K562 (cell line): ENCODE data around the gene RNASE2. TPM values are rescaled to one million over a fixed set of nuclear protein-coding genes. Genes with fewer than 3 reads are reported as not detected.

Experiments used
- ATAC-seq: fragments of 200-7000 bp; cut with Tn5 transposase; 3 replicates; pipeline ENCODE4 v1.9.1; 2020; ENCODE audit warnings: moderate library complexity
- BruUV-seq: library from RNA; stranded (reverse); fragments of 400-500 nt; replicated peaks from 2 replicates; lab custom pipeline; 2021; lab: Mats Ljungman, UMichigan
- CTCF ChIA-PET: fragments of 300-600 bp; formaldehyde crosslinking; extraction: SDS; loops from one replicate; lab custom pipeline; 2021; ENCODE audit warnings: low intra/inter-chr PET ratio; lab: Yijun Ruan, JAX
- POLR2A ChIA-PET: fragments of 300-600, 350-650 bp; sonication (Branson Sonifier 250); formaldehyde crosslinking; extraction: SDS; loops from one replicate; lab custom pipeline; 2021; ENCODE audit warnings: antibody characterized with exemption, inconsistent platforms; lab: Yijun Ruan, JAX
- DNase-seq, 4 experiments: peaks; one replicate each; pipeline versions ENCODE4 v3.0.0 to v3.0.0-alpha.2; 2011 to 2018; ENCODE audit warnings: low spot score in 3 of 4, mixed read lengths in 3 of 4; ENCODE audit errors: extremely low read depth in 1 of 4
- FAIRE-seq: peaks from 2 replicates; lab custom pipeline; 2011; peaks lifted over from hg19 to GRCh38; lab: Jason Lieb, UNC
- H2AFZ ChIP-seq: 2 replicates; pipeline ENCODE4 v1.6.0; 2011; ENCODE audit warnings: low read depth, low read length, control low read depth, inconsistent platforms
- H3K27ac ChIP-seq: fragments of 200-600 bp; 3 replicates; pipeline ENCODE4 v1.8.0; 2011; ENCODE audit warnings: low read depth, mild to moderate bottlenecking, control low read depth, inconsistent platforms, low read length, moderate library complexity, mixed read lengths; ENCODE audit errors: extremely low read depth
- H3K27me3 ChIP-seq, 2 experiments: fragments of 300-600 bp in 1 of 2; 2 replicates in 1 of 2; 3 replicates in 1 of 2; pipeline versions ENCODE4 v1.6.0 to v1.8.0; 2011; ENCODE audit warnings: inconsistent platforms in 2 of 2, low read length in 2 of 2, mild to moderate bottlenecking in 1 of 2, mixed read lengths in 1 of 2, moderate library complexity in 1 of 2; ENCODE audit not compliant: control insufficient read depth in 2 of 2, insufficient read depth in 2 of 2
- H3K36me3 ChIP-seq: fragments of 300-600 bp; 3 replicates; pipeline ENCODE4 v1.8.0; 2011; ENCODE audit warnings: mild to moderate bottlenecking, low read length, inconsistent platforms; ENCODE audit not compliant: control insufficient read depth, insufficient read depth
- H3K4me1 ChIP-seq, 2 experiments: fragments of 200-600 bp in 1 of 2; replicated peaks in 1 of 2; 2 replicates in 1 of 2; 3 replicates in 1 of 2; pipeline versions ENCODE4 v1.5.1 to v1.8.0; 2011; ENCODE audit warnings: inconsistent platforms in 2 of 2, low read length in 2 of 2, mild to moderate bottlenecking in 1 of 2, mixed read lengths in 1 of 2, moderate library complexity in 1 of 2; ENCODE audit not compliant: control insufficient read depth in 2 of 2, insufficient read depth in 2 of 2
- H3K4me2 ChIP-seq: 2 replicates; pipeline ENCODE4 v1.6.1; 2011; ENCODE audit warnings: low read length, control low read depth, inconsistent platforms, mixed read lengths; ENCODE audit not compliant: insufficient read depth
- H3K4me3 ChIP-seq: fragments of 200-600 bp; sonication (generic), shearing (Covaris generic); 2 replicates; pipeline ENCODE4 v1.5.1; 2016; ENCODE audit warnings: control low read depth, inconsistent platforms
- H3K79me2 ChIP-seq: fragments of 200-600 bp; 3 replicates; pipeline ENCODE4 v1.8.0; 2011; ENCODE audit warnings: low read length, inconsistent platforms; ENCODE audit not compliant: control insufficient read depth, insufficient read depth
- H3K9ac ChIP-seq, 2 experiments: 2 replicates each; pipeline versions ENCODE4 v1.6.0 to v1.6.1; 2011; ENCODE audit warnings: low read depth in 2 of 2, low read length in 2 of 2, control low read depth in 1 of 2, inconsistent platforms in 1 of 2, mild to moderate bottlenecking in 1 of 2, mixed read lengths in 1 of 2; ENCODE audit not compliant: insufficient read depth in 1 of 2
- H3K9me1 ChIP-seq: one replicate; pipeline ENCODE4 v1.6.0; 2011; ENCODE audit warnings: inconsistent platforms, mild to moderate bottlenecking, low read length, moderate library complexity; ENCODE audit not compliant: control insufficient read depth, insufficient read depth
- H3K9me3 ChIP-seq: replicated peaks from 2 replicates; pipeline ENCODE4 v1.5.1; 2011; ENCODE audit warnings: low read depth, low read length, inconsistent platforms; ENCODE audit not compliant: control insufficient read depth, insufficient read depth
- H4K20me1 ChIP-seq: replicated peaks from 2 replicates; pipeline ENCODE4 v1.6.1; 2011; ENCODE audit warnings: low read length, inconsistent platforms, mixed read lengths; ENCODE audit not compliant: control insufficient read depth, insufficient read depth
- HNRNPL ChIP-seq: fragments of 200-400 bp; formaldehyde crosslinking; IDR thresholded peaks from 2 replicates; pipeline ENCODE4 v1.6.1; 2017; ENCODE audit warnings: low read depth, mild to moderate bottlenecking, low read length
- ZBTB40 ChIP-seq, 2 experiments: fragments of 450-650 bp in 1 of 2; sonication (generic) in 1 of 2; formaldehyde crosslinking in 1 of 2; IDR thresholded peaks; 2 replicates each; pipeline versions ENCODE4 v1.7.1 to v1.9.0; 2016 to 2022; ENCODE audit warnings: inconsistent platforms in 1 of 2, mild to moderate bottlenecking in 1 of 2, missing genetic modification reagents in 1 of 2
- ZNF253 ChIP-seq: fragments of 250-450 bp; sonication (Bioruptor Pico); conservative IDR thresholded peaks from 2 replicates; pipeline ENCODE4 v1.6.1; 2021; ENCODE audit warnings: mild to moderate bottlenecking
- ZNF764 ChIP-seq: fragments of 250-450 bp; sonication (Bioruptor Pico); IDR thresholded peaks from 2 replicates; pipeline ENCODE4 v1.4.0; 2020; ENCODE audit warnings: low read depth, mild to moderate bottlenecking, moderate library complexity
- WGBS: fragments of 100-300 bp; shearing (Covaris generic); methylation state at CpG from one replicate; pipeline ENCODE4 v1.1.6; 2016; ENCODE audit warnings: low coverage, mixed read lengths; ENCODE audit not compliant: insufficient coverage; ENCODE audit errors: missing lambda C conversion rate; 5-methylcytosine and 5-hydroxymethylcytosine counted together
- in situ Hi-C: fragments of 300-500 bp; cut with MboI; formaldehyde crosslinking; loops from 4 replicates; pipeline ENCODE4 v1.15.0; 2018; ENCODE audit warnings: inconsistent platforms, mixed read lengths
- intact Hi-C: fragments of 100-400 bp; cut with micrococcal nuclease; formaldehyde crosslinking; loops from 2 replicates; pipeline ENCODE4 v1.14.2; 2022
- polyA plus RNA-seq, 8 experiments: library from polyadenylated mRNA; depleted of rRNA in 4 of 8; stranded (reverse) in 5 of 8; unstranded in 3 of 8; fragments of >200 nt; fragmentation: Nextera tagmentation in 2 of 8; fragmentation: Illumina TruSeq in 1 of 8; extraction: Ambion mirVana in 2 of 8; extraction: Trizol in 1 of 8; gene quantifications; 2 replicates each; pipeline versions ENCODE4 v1.2.1 to v1.2.3, GENCODE V29; 2011 to 2014; ENCODE audit warnings: inconsistent platforms in 1 of 8, missing spikeins in 1 of 8
- total RNA-seq, 7 experiments: library from RNA; depleted of rRNA in 6 of 7; stranded (reverse); fragments of >200 nt in 6 of 7; fragmentation: Illumina TruSeq in 2 of 7; extraction: Trizol in 2 of 7; gene quantifications; 2 replicates each; pipeline versions ENCODE4 v1.2.1 to v1.2.3, GENCODE V29; 2011 to 2021; ENCODE audit warnings: low replicate concordance in 1 of 7

The RNASE2 gene
- total and polyA plus RNA-seq, 9 of the 15 experiments (the other 6 are each of a cell fraction or from before 2014, with no cell fraction given): not detected

GRCh38 chr14:20996521-20996920 lies 41.2 kb downstream of the RNASE2 start:
- no peak overlapping the region for H2AFZ ChIP-seq
- POLR2A ChIA-PET: interaction anchor here (0.5 kb wide), 1 partner anchor 16 kb away, joined by 3 read pairs; no protein-coding TSS in a partner anchor
- H4K20me1 ChIP-seq: no peaks in the 10 kb centered on the region
- in situ Hi-C loops: no loop called here
- TF ChIP-seq HNRNPL (no peak), ZNF764 (CRISPR knock-in tag) (no peak)
- TF ChIP-seq, all 486 proteins: peak for 0
- intact Hi-C loops: no loop called here
- no peaks in the 10 kb centered on the region for H3K27me3 ChIP-seq
- H3K4me3 ChIP-seq: no peak overlapping the region
- no peaks in the 10 kb centered on the region for H3K9me1 ChIP-seq
- H3K9ac ChIP-seq: peak overlapping the region in 1 of 2 experiments; percentile 52; a peak in 1 of 4 replicates
- peaks cover 6% of the 10 kb centered on the region for H3K79me2 ChIP-seq
- BruUV-seq: no TSS peak
- peaks cover 0 to 5% of the 10 kb centered on the region in 2 experiments; a peak in 2 of 5 replicates for H3K4me1 ChIP-seq
- no peak overlapping the region for H3K4me2 ChIP-seq
- 91% methylated on average over 13 of the region's 14 CpGs for WGBS
- no peak for FAIRE-seq
- no peak overlapping the region for H3K27ac ChIP-seq
- no peak for ATAC-seq
- CTCF ChIA-PET: interaction anchor here (0.6 kb wide), 1 partner anchor 25 kb away, joined by 4 read pairs; no protein-coding TSS in a partner anchor
- peaks cover 51% of the 10 kb centered on the region for H3K36me3 ChIP-seq
- no peaks in the 10 kb centered on the region for H3K9me3 ChIP-seq
- no peak for DNase-seq

- ChIA-PET POLR2A (interaction anchor here (0.5 to 1.0 kb wide), 3 partner anchors 16 to 80 kb away, joined by 3 read pairs; no protein-coding TSS in a partner anchor), CTCF (no interaction called here)
- in situ Hi-C loops (no loop called here), intact Hi-C loops (no loop called here)
- no peak overlapping the region for H3K4me3 ChIP-seq
- H3K27me3 ChIP-seq: no peaks in the 10 kb centered on the region
- H3K9me1 ChIP-seq: no peaks in the 10 kb centered on the region
- no peak overlapping the region for H3K4me2 ChIP-seq
- no peak overlapping the region for H3K9ac ChIP-seq
- no peak overlapping the region for H2AFZ ChIP-seq
- H3K9me3 ChIP-seq: no peaks in the 10 kb centered on the region
- ATAC-seq: no peak
- BruUV-seq: no TSS peak
- no peak for FAIRE-seq
- DNase-seq: no peak
- H3K27ac ChIP-seq: no peak overlapping the region
- H3K79me2 ChIP-seq: peaks cover under 1% of the 10 kb centered on the region; the same call in 2 of the 3 replicates
- WGBS: 74% methylated on average over 3 of the region's 4 CpGs
- peaks cover 5% of the 10 kb centered on the region in 2 experiments; a peak in 3 of 5 replicates for H3K4me1 ChIP-seq
- H3K36me3 ChIP-seq: peaks cover 45% of the 10 kb centered on the region
- H4K20me1 ChIP-seq: no peaks in the 10 kb centered on the region
- no peak for TF ChIP-seq ZBTB40 (IDR thresholded peaks at IDR 0.05)
- TF ChIP-seq ZBTB40 (CRISPR knock-in tag; IDR thresholded peaks at IDR 0.05): no peak
- no peak for TF ChIP-seq ZNF253 (CRISPR knock-in tag)
Observed at GRCh38 chr14:20997115-20997514, 41.8 kb downstream of the RNASE2 start.
